ENCODE results near the gene PPP2R5D. TPM values are rescaled to one million over a fixed set of nuclear protein-coding genes. Genes with fewer than 3 reads are reported as not detected.

The PPP2R5D gene
- total RNA-seq, 2 experiments from 2014 or later: 35.0 to 35.6 TPM

DNA sequence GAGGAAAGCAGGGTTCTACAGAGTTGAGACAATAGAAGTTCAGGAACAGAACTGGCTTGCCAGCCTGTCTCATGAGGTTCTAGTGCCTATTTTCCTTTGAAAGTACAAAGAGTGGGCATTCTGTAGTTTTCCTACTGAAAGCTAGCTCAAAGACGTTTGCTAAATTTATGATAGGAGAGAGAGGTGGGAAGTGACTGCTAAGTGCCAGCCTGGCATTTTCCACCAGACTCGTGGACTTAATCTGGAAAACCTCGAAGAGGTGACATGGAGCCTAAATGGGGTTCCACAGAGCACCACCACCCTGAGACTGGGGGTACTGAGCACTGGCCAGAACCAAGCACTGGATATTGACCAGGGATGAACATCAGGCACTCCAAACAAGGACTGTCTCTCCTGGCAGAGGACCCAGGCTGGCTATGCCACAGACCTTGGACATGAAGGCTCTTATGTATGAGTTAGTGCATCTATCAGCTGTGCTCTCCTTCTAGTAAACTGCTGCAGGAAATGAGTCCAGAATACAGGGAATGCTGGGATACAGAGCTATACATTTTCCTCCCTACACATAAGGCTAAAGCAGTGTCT, 12.5 kb upstream of the PPP2R5D start:
- no TSS peak for BruUV-seq (replicated peaks)
- Histone ChIP-seq H3K4me1 (ENCODE audit: insufficient read depth, low read length, poor library complexity, severe bottlenecking) (peaks cover under 1% of the 10 kb centered on the region), H3K36me3 (ENCODE audit: insufficient read depth, low read length) (peaks cover 27% of the 10 kb centered on the region), H3K27ac (ENCODE audit: low read depth, low read length, poor library complexity, severe bottlenecking) (no peak overlapping the region), H2AFZ (ENCODE audit: low read length) (no peak overlapping the region), H3K4me3 (ENCODE audit: low read depth, low read length, poor library complexity, severe bottlenecking) (no peak overlapping the region), H3K79me2 (ENCODE audit: insufficient read depth, low read depth, low read length) (peaks cover 4% of the 10 kb centered on the region; the same call in 1 of the 2 replicates), H3K9me2 (ENCODE audit: insufficient read depth, low read length) (no peaks in the 10 kb centered on the region), H3K4me2 (ENCODE audit: low read length) (no peak overlapping the region), H3K9me3 (ENCODE audit: low read length) (no peaks in the 10 kb centered on the region), H4K20me1 (ENCODE audit: insufficient read depth, low read length) (no peaks in the 10 kb centered on the region)
- TF ChIP-seq, protein P1, sequence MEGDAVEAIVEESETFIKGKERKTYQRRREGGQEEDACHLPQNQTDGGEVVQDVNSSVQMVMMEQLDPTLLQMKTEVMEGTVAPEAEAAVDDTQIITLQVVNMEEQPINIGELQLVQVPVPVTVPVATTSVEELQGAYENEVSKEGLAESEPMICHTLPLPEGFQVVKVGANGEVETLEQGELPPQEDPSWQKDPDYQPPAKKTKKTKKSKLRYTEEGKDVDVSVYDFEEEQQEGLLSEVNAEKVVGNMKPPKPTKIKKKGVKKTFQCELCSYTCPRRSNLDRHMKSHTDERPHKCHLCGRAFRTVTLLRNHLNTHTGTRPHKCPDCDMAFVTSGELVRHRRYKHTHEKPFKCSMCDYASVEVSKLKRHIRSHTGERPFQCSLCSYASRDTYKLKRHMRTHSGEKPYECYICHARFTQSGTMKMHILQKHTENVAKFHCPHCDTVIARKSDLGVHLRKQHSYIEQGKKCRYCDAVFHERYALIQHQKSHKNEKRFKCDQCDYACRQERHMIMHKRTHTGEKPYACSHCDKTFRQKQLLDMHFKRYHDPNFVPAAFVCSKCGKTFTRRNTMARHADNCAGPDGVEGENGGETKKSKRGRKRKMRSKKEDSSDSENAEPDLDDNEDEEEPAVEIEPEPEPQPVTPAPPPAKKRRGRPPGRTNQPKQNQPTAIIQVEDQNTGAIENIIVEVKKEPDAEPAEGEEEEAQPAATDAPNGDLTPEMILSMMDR (conservative IDR thresholded peaks at IDR 0.05; ENCODE audit: low read length): no peak
- TF ChIP-seq EZH2phosphoT487 (IDR thresholded peaks at IDR 0.05; ENCODE audit: borderline replicate concordance, low read depth, low read length): no peak
- intact Hi-C loops (cut with micrococcal nuclease; ENCODE audit: unreplicated experiment): no loop called here
- ChIA-PET POLR2A (interaction anchor here (1.8 kb wide), 1 partner anchor 12 kb away, joined by 9 read pairs; the partner anchor contains the start of gene PPP2R5D), CTCF (ENCODE audit: unreplicated experiment) (no interaction called here)
- no peak for DNase-seq (ENCODE audit: low spot score)

GRCh38 chr6:42973926-42974325, 10.4 kb upstream of the PPP2R5D start:
- Histone ChIP-seq H3K79me2 (ENCODE audit: insufficient read depth, low read depth, low read length) (peaks cover 22% of the 10 kb centered on the region; the same call in 1 of the 2 replicates), H3K27ac (ENCODE audit: low read depth, low read length, poor library complexity, severe bottlenecking) (no peak overlapping the region), H4K20me1 (ENCODE audit: insufficient read depth, low read length) (no peaks in the 10 kb centered on the region), H3K36me3 (ENCODE audit: insufficient read depth, low read length) (peaks cover 27% of the 10 kb centered on the region), H3K9me2 (ENCODE audit: insufficient read depth, low read length) (no peaks in the 10 kb centered on the region), H3K4me2 (ENCODE audit: low read length) (no peak overlapping the region), H2AFZ (ENCODE audit: low read length) (no peak overlapping the region), H3K9me3 (ENCODE audit: low read length) (no peaks in the 10 kb centered on the region), H3K4me1 (ENCODE audit: insufficient read depth, low read length, poor library complexity, severe bottlenecking) (peaks cover 14% of the 10 kb centered on the region), H3K4me3 (ENCODE audit: low read depth, low read length, poor library complexity, severe bottlenecking) (no peak overlapping the region)
- DNase-seq (ENCODE audit: low spot score): no peak
- ChIA-PET POLR2A (interaction anchor here (1.0 kb wide), 1 partner anchor 45 kb away, joined by 3 read pairs; no protein-coding TSS in a partner anchor), CTCF (ENCODE audit: unreplicated experiment) (no interaction called here)
- intact Hi-C loops (cut with micrococcal nuclease; ENCODE audit: unreplicated experiment): no loop called here
- TF ChIP-seq, protein P1 (conservative IDR thresholded peaks at IDR 0.05; ENCODE audit: low read length): no peak
- no TSS peak for BruUV-seq (replicated peaks)

DNA sequence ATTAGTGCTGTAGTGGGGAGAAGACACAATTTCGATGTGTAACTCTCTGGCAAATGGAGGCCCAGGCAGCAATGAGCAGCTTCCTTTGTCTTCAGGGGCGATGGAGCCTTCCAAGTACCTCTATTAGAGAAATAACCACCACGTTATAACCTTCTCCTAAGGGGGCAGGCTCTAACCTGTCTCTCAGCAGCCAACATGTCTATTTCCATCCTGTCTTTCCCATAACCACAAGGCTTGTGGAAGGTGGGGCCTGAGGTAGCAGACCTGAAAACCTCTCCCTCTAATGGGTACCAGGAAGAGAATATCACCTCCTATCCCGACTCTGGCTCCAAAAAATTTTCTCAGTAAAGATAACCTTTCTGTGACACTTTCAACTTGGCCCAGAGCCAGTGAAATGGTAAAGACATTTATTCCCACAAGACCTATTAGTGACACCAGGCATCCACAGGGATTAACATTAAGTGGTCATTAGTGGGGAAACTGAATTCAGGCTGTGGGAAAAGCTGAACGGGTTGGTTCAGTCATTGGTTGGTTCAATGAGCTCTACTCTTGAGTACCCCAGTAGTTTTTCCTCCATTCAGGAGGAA, 9.4 kb upstream of the PPP2R5D start:
- H4K20me1 ChIP-seq (ENCODE audit: insufficient read depth, low read length): no peaks in the 10 kb centered on the region
- no peak overlapping the region for H3K27ac ChIP-seq (ENCODE audit: low read depth, low read length, poor library complexity, severe bottlenecking)
- H3K9me2 ChIP-seq (ENCODE audit: insufficient read depth, low read length): no peaks in the 10 kb centered on the region
- no peak overlapping the region for H3K4me3 ChIP-seq (ENCODE audit: low read depth, low read length, poor library complexity, severe bottlenecking)
- POLR2A ChIA-PET: interaction anchor here (1.0 kb wide), 2 partner anchors 39 to 46 kb away, joined by 3 read pairs; partner anchors contain the start of gene KLHDC3
- intact Hi-C loops (cut with micrococcal nuclease; ENCODE audit: unreplicated experiment): no loop called here
- no peak for DNase-seq (ENCODE audit: low spot score)
- H3K36me3 ChIP-seq (ENCODE audit: insufficient read depth, low read length): peaks cover 22% of the 10 kb centered on the region
- no TSS peak for BruUV-seq (replicated peaks)
- H3K79me2 ChIP-seq (ENCODE audit: insufficient read depth, low read depth, low read length): peaks cover 22% of the 10 kb centered on the region; the same call in 1 of the 2 replicates
- H3K4me2 ChIP-seq (ENCODE audit: low read length): no peak overlapping the region
- no peaks in the 10 kb centered on the region for H3K9me3 ChIP-seq (ENCODE audit: low read length)
- no peak for TF ChIP-seq EZH2phosphoT487 (IDR thresholded peaks at IDR 0.05; ENCODE audit: borderline replicate concordance, low read depth, low read length)
- TF ChIP-seq, protein P1 (conservative IDR thresholded peaks at IDR 0.05; ENCODE audit: low read length): no peak
- CTCF ChIA-PET (ENCODE audit: unreplicated experiment): no interaction called here
- peaks cover 22% of the 10 kb centered on the region for H3K4me1 ChIP-seq (ENCODE audit: insufficient read depth, low read length, poor library complexity, severe bottlenecking)
- H2AFZ ChIP-seq (ENCODE audit: low read length): no peak overlapping the region
